NK-92 (cell line): ENCODE data around the gene CCDC9B.

ENCODE experiments used
- DNase-seq: peaks from one replicate; lab custom pipeline; 2025; ENCODE audit not compliant: unreplicated experiment; lab: John Stamatoyannopoulos, UW

The CCDC9B gene

GRCh38 chr15:40345867-40346578, 5.3 kb upstream of the CCDC9B start:
- DNase-seq: no peak

GRCh38 chr15:40345225-40345866, 4.6 kb upstream of the CCDC9B start:
- DNase-seq: no peak

DNA sequence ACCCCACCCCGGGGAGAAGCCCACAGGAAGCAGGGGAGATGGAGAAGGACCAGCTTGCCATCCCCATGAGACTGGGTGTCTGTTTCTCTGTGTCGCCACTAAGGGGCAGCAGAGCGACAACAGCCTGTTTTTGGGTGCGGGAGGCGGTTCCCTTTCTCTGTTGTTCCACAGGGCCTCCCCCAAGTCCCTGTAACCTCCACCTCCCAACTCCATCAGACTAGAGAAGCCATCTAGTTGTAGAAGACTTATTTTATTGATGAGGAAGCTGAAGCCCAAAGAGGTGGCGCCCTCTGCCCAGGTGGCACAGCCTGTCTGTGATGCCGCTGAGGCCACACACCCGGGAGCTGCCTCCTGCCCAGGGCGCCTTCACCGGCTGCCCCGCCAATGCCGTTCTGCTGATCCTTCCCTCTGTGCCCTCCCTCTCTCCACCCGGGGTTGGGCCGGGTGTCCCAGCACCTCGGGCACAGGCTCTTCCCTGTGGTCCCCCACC, 3.9 kb upstream of the CCDC9B start:
- DNase-seq: no peak

- DNase-seq: no peak
These were observed 3.5 kb upstream of the CCDC9B start for GRCh38 chr15:40344217-40344616.

GRCh38 chr15:40343512-40343911, 2.8 kb upstream of the CCDC9B start:
- no peak for DNase-seq

GRCh38 chr15:40342416-40343320, 1.9 kb upstream of the CCDC9B start:
- DNase-seq: no peak

DNA sequence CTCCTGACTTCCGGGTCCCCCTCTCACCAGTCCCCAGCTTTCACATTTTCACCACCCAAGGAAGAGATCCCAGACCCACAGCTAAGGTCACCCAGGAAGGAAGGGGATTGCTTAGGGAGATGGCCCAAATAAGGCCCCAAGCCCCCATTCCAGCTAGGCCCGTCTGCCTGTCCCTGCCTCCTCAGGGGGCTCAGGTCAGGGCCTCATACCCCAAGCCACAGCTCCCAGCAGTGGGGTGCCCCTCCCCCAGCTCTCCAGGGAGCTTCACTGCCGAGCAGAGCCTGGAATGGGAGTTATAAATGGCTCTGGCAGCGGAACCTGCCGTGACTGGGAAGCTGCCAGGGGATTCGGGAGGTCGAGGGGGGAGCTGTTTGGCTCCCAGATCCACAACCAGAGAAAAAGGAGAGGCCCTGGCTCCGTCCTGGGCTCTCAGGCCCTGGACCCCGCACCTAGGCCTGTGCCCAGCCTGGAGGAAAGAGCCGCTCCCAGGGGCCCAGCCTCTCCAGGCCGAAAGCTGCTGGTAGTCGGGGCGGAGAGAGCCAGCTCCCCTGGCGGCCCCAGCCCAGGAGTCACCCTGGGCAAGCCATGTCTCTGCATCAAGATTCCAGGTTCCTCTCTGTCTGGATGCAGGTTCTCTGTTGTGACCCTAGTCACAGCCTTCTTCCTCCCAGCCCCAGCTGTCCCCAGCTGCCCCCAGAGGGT, 550 bp downstream of the CCDC9B start:
- DNase-seq: no peak

DNA sequence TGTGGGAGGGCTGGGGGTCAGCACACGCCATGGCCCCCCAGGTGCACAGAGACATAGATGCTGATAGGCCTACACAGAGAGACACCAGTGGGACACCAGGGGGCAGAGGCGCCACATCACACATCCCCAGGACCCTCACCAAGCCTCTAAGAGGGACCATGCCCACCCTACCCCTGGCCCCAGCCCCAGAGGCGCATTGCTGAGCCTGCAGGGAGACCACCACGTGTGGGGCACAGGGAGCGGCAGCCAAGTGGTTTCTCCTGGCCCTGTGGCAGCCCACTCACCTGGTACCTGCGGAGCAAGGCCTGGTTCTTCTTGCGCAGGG, 1.2 kb downstream of the CCDC9B start:
- no peak for DNase-seq

- DNase-seq: no peak
These were observed 1.7 kb downstream of the CCDC9B start for GRCh38 chr15:40338921-40339620.

GRCh38 chr15:40338041-40338657, 2.6 kb downstream of the CCDC9B start:
- DNase-seq: no peak

GRCh38 chr15:40337597-40337996, 3.1 kb downstream of the CCDC9B start:
- no peak for DNase-seq

DNA sequence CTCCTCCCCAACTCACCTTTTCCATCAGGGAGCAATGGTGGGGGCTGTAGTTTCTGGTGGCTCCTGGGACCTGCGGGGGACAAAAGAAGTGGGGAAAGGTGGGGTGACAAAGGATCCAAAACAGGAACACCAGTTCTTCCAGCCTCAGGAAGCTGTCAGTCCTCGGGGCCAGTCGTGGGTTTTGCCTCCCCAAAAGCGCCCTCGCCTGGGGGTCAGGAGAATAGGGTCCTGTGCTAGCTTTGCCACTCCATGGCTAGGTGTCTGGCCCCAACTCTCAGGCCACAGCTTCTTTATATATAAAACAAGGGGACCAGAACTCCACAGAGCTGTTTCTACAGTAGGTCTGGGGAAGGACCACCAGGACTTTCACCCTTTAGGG, 4.0 kb downstream of the CCDC9B start:
- DNase-seq: no peak

GRCh38 chr15:40335938-40336743, 4.6 kb downstream of the CCDC9B start:
- no peak for DNase-seq

DNA sequence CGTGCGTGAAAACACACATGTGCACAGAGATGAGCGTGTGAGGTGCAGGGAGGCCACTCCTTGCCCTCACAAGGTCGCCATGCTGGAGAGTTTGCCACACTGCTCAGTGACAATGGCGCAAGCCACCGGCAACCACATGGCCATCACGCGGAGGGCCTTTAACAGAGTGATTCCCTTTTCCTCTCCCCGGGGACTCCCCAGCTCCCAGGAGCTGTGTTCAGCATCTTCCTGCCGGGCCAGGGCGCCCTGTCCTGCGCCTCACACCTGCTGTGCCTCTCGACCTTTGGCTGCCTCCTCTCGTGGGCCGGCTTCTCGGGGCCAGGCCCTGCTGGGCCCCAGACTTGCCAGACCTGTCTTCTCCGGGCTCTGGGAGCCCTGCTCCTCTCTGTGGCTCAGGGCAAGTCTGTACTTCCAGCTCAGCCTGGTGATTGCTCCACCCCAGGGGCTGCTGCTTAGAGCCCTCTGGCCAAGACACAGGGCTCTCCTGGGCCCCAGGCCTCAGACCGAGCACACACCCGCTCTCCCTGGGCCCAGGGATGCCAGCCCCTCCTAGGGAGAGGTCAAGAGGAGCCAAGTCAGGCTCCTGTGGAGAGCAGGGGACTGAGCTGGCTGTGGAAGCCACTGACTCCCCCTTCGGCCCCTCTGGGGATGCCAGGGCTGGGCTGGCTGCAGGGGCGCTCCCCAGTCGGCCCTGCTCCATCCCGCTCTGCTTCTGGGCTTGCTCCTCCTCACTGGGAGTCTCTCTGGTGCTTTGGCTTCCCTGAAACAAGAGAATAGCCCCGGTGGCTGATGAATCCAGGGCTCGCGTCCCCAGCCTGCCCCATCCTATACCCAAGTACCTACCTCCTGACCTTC, 5.6 kb downstream of the CCDC9B start:
- no peak for DNase-seq

- no peak for DNase-seq
These were observed 6.2 kb downstream of the CCDC9B start for GRCh38 chr15:40334541-40334940.

- no peak for DNase-seq
These were observed 6.7 kb downstream of the CCDC9B start for GRCh38 chr15:40333922-40334492.

DNA sequence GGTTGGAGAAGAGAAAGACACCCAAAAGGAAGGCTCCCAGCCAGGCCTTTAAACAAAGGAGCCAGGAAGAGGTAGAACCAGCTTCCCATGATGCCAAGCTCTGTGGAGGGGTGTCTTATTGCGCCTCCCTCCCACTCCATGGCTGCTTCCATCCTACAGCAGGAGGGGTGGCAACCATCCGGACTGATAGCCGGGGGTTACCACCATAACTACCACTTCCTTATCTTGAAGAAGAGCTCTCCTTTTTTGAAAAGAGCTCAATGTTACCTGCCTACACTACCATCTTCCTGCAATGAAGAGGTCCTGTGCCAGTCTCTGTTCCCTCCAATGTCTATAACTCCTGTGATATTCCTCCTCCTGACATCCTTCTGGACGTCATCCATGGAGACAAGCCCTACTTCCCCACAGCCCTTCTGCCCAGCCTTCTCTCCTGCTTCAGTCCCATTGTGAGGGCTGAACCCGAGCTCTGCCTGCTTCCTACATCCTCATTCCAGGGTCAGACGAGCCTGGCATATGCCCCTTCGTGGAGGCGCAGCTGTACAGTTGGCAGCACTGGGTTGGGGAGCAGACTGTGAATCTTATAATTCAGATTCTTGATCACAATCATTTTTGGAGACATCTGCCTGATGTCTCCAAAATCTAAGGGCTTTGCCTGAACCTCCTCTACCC, 8.5 kb downstream of the CCDC9B start:
- DNase-seq: no peak

DNA sequence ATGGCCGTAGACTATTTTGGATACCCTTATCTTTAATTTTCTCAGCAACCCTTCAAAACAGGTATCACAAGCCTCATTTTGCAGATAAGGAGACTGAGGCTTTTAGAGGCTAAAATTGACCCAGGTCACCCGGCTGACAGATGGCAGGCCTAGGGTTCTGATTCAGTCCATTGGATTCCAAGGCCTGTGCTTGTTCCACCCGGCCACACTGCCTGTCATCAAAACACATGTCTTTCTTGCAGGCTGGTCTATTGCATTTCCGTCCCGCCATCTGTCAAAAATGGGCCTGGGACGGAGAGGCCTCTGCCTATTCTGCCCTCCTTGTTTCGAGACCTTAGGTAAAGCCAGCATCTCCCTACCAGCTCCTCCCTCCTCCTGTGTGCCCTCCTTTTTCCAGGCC, 9.1 kb downstream of the CCDC9B start:
- DNase-seq: no peak
